ENCODE data around the gene BRK1.

Gene BRK1

DNA sequence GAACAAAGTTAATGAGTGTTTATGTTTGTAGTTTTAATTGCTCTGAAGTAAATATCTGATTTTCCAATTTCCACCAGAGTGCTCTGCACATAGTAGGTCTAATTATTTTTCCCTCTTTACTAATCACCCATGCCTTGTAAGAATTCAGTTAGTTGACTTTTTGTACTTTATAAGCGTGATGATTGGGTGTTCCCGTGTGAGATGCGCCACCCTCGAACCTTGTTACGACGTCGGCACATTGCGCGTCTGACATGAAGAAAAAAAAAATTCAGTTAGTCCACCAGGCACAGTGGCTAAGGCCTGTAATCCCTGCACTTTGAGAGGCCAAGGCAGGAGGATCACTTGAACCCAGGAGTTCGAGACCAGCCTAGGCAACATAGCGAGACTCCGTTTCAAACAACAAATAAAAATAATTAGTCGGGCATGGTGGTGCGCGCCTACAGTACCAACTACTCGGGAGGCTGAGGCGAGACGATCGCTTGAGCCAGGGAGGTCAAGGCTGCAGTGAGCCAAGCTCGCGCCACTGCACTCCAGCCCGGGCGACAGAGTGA is 25.6 kb downstream of the BRK1 start:
- in situ Hi-C loops (cut with MboI; ENCODE audit: low pct_unique_long_range_greater_than_20kb, low sequenced_read_pairs, unreplicated experiment): no loop called here
- DNase-seq (ENCODE audit: low spot score): no peak
- TF ChIP-seq, protein P1, sequence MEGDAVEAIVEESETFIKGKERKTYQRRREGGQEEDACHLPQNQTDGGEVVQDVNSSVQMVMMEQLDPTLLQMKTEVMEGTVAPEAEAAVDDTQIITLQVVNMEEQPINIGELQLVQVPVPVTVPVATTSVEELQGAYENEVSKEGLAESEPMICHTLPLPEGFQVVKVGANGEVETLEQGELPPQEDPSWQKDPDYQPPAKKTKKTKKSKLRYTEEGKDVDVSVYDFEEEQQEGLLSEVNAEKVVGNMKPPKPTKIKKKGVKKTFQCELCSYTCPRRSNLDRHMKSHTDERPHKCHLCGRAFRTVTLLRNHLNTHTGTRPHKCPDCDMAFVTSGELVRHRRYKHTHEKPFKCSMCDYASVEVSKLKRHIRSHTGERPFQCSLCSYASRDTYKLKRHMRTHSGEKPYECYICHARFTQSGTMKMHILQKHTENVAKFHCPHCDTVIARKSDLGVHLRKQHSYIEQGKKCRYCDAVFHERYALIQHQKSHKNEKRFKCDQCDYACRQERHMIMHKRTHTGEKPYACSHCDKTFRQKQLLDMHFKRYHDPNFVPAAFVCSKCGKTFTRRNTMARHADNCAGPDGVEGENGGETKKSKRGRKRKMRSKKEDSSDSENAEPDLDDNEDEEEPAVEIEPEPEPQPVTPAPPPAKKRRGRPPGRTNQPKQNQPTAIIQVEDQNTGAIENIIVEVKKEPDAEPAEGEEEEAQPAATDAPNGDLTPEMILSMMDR (IDR thresholded peaks at IDR 0.05; ENCODE audit: extremely low read depth, insufficient read depth, missing control alignments): no peak

DNA sequence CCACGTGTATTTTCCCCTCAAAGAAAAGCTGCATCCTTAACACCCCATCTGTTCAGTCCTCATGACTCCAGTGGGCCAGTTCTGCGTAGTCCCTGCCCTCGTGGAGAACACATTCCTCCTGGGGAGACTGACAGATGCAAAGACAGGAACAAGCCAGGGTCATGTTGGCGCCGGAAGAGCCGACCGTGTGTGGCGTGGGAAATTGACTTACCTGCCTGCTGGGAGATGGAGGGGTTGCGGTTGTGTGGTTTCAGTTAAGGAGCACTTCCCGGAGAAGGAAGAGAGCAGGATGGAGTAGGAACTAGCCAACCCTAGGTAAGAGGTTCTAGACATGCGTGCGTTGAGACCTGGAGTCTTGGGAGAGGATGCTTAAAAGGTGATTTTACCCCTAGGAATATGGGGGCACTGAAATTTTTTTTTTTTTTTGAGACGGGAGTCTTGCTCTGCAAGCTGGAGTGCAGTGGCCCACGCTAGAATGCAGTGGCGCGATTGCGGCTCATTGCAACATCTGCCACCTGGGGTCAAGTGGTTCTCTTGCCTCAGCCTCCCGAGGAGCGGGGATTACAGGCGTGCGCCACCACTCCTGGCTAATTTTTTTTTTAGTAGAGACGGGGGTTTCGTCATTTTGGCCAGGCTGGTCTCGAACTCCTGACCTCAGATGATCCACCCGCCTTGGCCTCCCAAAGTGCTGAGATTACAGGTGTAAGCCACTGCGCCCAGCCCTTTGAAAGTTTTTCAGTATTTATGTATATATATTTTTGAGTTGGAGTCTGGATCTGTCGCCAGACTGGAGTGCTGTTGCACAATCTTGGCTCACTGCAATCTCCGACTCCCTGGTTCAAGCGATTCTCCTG is 27.5 kb downstream of the BRK1 start:
- in situ Hi-C loops (cut with MboI; ENCODE audit: low pct_unique_long_range_greater_than_20kb, low sequenced_read_pairs, unreplicated experiment): no loop called here
- TF ChIP-seq, protein P1 (IDR thresholded peaks at IDR 0.05; ENCODE audit: extremely low read depth, insufficient read depth, missing control alignments): no peak
- DNase-seq (ENCODE audit: low spot score): no peak

DNA sequence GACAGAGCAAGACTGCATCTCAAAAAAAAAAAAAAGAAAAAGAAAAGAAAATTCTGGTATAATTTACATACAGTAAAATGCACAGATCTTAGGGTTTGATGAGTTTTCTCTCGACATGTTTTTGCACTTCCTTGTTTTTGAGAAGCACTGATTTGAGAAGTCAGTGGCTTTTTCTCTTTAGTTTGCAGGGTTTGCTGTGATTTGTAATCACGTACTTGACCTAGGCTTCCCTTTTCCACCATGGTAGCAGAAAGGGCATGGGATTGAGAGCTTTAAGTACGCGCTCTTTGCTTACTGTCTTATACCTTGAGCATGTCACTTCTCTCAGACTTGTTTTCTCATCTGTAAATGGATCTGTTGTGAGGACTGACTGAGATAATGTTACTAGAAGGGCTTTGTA is 30.2 kb downstream of the BRK1 start:
- no peak for DNase-seq (ENCODE audit: low spot score)
- TF ChIP-seq, protein P1 (IDR thresholded peaks at IDR 0.05; ENCODE audit: extremely low read depth, insufficient read depth, missing control alignments): no peak
- in situ Hi-C loops (cut with MboI; ENCODE audit: low pct_unique_long_range_greater_than_20kb, low sequenced_read_pairs, unreplicated experiment): no loop called here

DNA sequence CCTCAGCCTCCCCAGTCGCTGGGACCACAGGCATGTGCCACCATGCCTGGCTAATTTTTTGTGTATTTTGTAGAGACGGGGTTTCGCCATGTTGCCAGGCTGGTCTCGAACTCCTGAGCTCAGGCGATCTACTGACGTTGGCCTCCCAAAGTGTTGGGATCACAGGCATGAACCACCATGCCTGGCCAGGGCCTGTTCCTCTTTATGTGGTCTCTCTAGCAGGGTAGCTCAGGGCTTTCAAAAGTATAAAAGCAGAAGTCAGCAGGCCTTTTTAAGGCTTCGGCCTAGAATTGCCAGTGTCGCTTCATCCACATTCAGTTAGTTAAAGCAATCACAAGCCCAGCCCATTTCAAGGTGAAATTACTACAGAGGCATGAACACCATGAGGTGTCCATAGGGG is 33.8 kb downstream of the BRK1 start:
- DNase-seq (ENCODE audit: low spot score): no peak
- TF ChIP-seq, protein P1 (IDR thresholded peaks at IDR 0.05; ENCODE audit: extremely low read depth, insufficient read depth, missing control alignments): no peak
- in situ Hi-C loops (cut with MboI; ENCODE audit: low pct_unique_long_range_greater_than_20kb, low sequenced_read_pairs, unreplicated experiment): no loop called here

DNA sequence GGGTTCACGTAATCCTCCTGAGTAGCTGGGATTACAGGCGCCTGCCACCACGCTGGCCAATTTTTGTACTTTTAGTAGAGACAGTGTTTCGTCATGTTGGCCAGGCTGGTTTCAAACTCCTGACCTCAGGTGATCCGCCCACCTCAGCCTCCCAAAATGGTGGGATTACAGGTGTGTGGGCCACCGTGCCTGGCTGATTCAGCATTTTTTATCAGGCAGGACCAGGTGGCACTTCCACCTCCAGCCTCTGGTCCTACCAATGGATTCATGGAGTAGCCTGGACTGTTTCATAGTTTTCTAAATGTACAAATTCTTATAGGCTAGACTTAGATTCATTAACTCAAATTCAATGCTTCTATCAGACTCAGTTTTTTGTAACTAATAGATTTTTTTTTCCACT is 35.5 kb downstream of the BRK1 start:
- DNase-seq (ENCODE audit: low spot score): no peak
- in situ Hi-C loops (cut with MboI; ENCODE audit: low pct_unique_long_range_greater_than_20kb, low sequenced_read_pairs, unreplicated experiment): no loop called here
- TF ChIP-seq, protein P1 (IDR thresholded peaks at IDR 0.05; ENCODE audit: extremely low read depth, insufficient read depth, missing control alignments): no peak

DNA sequence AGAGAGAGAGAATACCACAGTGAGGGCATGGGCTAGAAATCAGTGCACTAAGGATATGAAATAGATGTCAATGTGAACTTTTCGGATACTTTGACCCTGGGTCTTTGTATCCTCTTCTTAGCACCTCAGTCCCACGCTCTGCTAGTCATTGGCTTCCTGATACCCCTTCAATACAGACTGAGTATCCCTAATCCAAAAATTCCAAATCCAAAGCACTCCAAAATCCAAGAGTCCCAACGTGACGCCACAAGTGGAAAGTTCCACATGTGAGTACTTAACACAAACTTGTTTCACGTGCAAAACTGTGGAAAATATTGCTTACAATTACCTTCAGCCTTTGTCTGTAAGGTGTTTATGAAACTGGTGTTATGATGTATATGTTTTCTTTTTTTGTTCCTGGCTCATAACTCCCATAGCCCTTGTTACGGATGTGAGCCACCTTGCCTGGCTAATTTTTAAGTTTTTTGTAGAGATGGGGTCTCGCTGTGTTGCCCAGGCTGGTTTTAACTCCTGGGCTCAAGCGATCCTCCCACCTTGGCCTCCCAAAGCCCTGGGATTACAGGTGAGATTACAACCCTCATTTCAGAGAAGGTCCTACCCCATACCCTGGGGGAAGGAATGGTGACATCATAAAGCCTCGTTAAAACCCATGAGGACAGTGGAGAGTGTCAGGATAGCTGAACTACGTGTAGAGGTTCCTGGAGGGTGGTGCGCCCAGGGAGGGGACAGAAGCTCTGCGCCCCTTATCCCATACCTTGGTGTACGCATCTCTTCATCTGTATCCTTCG is 39.1 kb downstream of the BRK1 start:
- TF ChIP-seq, protein P1 (IDR thresholded peaks at IDR 0.05; ENCODE audit: extremely low read depth, insufficient read depth, missing control alignments): no peak
- no peak for DNase-seq (ENCODE audit: low spot score)
- in situ Hi-C loops (cut with MboI; ENCODE audit: low pct_unique_long_range_greater_than_20kb, low sequenced_read_pairs, unreplicated experiment): no loop called here

Measured in GM13977 (cell line).